GM12878 (cell line): ENCODE measurements around the gene TXNRD1. TPM values are rescaled to one million over a fixed set of nuclear protein-coding genes. Genes with fewer than 3 reads are reported as not detected.

ENCODE experiments used
- ATAC-seq: fragments of 200-7000 bp; cut with Tn5 transposase; 3 replicates; pipeline ENCODE4 v1.9.1; 2020; ENCODE audit warnings: mild to moderate bottlenecking, moderate library complexity
- BruUV-seq: library from RNA; stranded (reverse); fragments of 400-500 nt; replicated peaks from 2 replicates; lab custom pipeline; 2021; lab: Mats Ljungman, UMichigan
- CTCF ChIA-PET: fragments of 300-600 bp; sonication (Branson Sonifier 250); formaldehyde crosslinking; extraction: SDS; loops from one replicate; lab custom pipeline; 2021; ENCODE audit warnings: inconsistent platforms; lab: Yijun Ruan, JAX
- POLR2A ChIA-PET: fragments of 350-600 bp; formaldehyde crosslinking; extraction: SDS; loops from one replicate; lab custom pipeline; 2021; ENCODE audit warnings: inconsistent platforms; lab: Charles Lee
- RAD21 ChIA-PET: fragments of 300-600 bp; sonication (Branson Sonifier 250); formaldehyde crosslinking; loops from one replicate; lab custom pipeline; 2023; ENCODE audit warnings: antibody characterized with exemption; ENCODE audit not compliant: unreplicated experiment; lab: Charles Lee
- SMC1A ChIA-PET: fragments of 300-600 bp; sonication (Branson Sonifier 250); formaldehyde crosslinking; loops from one replicate; lab custom pipeline; 2023; ENCODE audit not compliant: unreplicated experiment, uncharacterized antibody; lab: Charles Lee
- DNase-seq: peaks from one replicate; pipeline ENCODE4 v3.0.0-alpha.2; 2011; ENCODE audit warnings: low read depth, low spot score
- FAIRE-seq: peaks from 3 replicates; lab custom pipeline; 2011; peaks lifted over from hg19 to GRCh38; lab: Jason Lieb, UNC
- H2AFZ ChIP-seq: 2 replicates; pipeline ENCODE4 v1.6.0; 2011; ENCODE audit warnings: low read depth, low read length, control low read depth; ENCODE audit not compliant: control insufficient read depth
- H3K27ac ChIP-seq: 2 replicates; pipeline ENCODE4 v1.5.1; 2011; ENCODE audit warnings: control low read depth; ENCODE audit not compliant: control insufficient read depth, insufficient read depth
- H3K27me3 ChIP-seq, 2 experiments: replicated peaks in 1 of 2; 2 replicates each; pipeline versions ENCODE4 v1.6.0 to v1.6.1; 2011; ENCODE audit warnings: low read length in 1 of 2; ENCODE audit not compliant: control insufficient read depth in 2 of 2, insufficient read depth in 2 of 2
- H3K36me3 ChIP-seq, 2 experiments: 2 replicates each; pipeline ENCODE4 v1.5.1; 2011; ENCODE audit warnings: low read length in 1 of 2; ENCODE audit not compliant: control insufficient read depth in 2 of 2, insufficient read depth in 2 of 2
- H3K4me1 ChIP-seq: 2 replicates; pipeline ENCODE4 v1.6.1; 2011; ENCODE audit warnings: mild to moderate bottlenecking, low read length, moderate library complexity, mixed read lengths; ENCODE audit not compliant: control insufficient read depth, insufficient read depth
- H3K4me2 ChIP-seq: 2 replicates; pipeline ENCODE4 v1.6.0; 2011; ENCODE audit warnings: control low read depth; ENCODE audit not compliant: control insufficient read depth, insufficient read depth
- H3K4me3 ChIP-seq: fragments of 200-600 bp; sonication (generic); 2 replicates; pipeline ENCODE4 v1.5.1; 2016
- H3K79me2 ChIP-seq: 2 replicates; pipeline ENCODE4 v1.6.0; 2011; ENCODE audit warnings: low read length; ENCODE audit not compliant: control insufficient read depth, insufficient read depth
- H3K9ac ChIP-seq: 2 replicates; pipeline ENCODE4 v1.8.0; 2011; ENCODE audit warnings: low read length, control low read depth, mixed read lengths; ENCODE audit not compliant: control insufficient read depth, insufficient read depth
- H3K9me3 ChIP-seq: replicated peaks from 3 replicates; pipeline ENCODE4 v1.5.1; 2011; ENCODE audit warnings: mild to moderate bottlenecking, low read length; ENCODE audit not compliant: control insufficient read depth, insufficient read depth
- H4K20me1 ChIP-seq: 2 replicates; pipeline ENCODE4 v1.6.0; 2011; ENCODE audit not compliant: control insufficient read depth, insufficient read depth
- CEBPZ ChIP-seq: fragments of 150-350 bp; IDR thresholded peaks from 2 replicates; pipeline ENCODE4 v1.6.1; 2016; ENCODE audit warnings: low read depth, low read length
- ESRRA ChIP-seq: IDR thresholded peaks from 2 replicates; pipeline ENCODE4 v1.6.1; 2012; ENCODE audit warnings: mild to moderate bottlenecking, low read length, improper control_type of control experiment
- IRF5 ChIP-seq: fragments of 450-650 bp; IDR thresholded peaks from 2 replicates; pipeline ENCODE4 v1.6.1; 2017; ENCODE audit warnings: borderline replicate concordance
- RELA ChIP-seq: fragments of 450-650 bp; IDR thresholded peaks from 2 replicates; pipeline ENCODE4 v1.8.0; 2014; ENCODE audit warnings: borderline replicate concordance; ENCODE audit not compliant: partially characterized antibody
- SPI1 ChIP-seq: IDR thresholded peaks from 2 replicates; pipeline ENCODE4 v1.6.1; 2011; ENCODE audit warnings: low read depth, mild to moderate bottlenecking, low read length, moderate library complexity, borderline replicate concordance; ENCODE audit not compliant: insufficient read depth
- SUPT20H ChIP-seq: IDR thresholded peaks from 2 replicates; pipeline ENCODE4 v1.6.1; 2011; ENCODE audit warnings: low read depth, mild to moderate bottlenecking, low read length, moderate library complexity, borderline replicate concordance; ENCODE audit not compliant: control insufficient read depth
- WGBS: methylation state at CpG from one replicate; pipeline ENCODE4 v1.1.6; 2016; ENCODE audit warnings: low lambda C conversion rate; ENCODE audit not compliant: insufficient replicate concordance, insufficient coverage; ENCODE audit errors: missing lambda C conversion rate; 5-methylcytosine and 5-hydroxymethylcytosine counted together
- in situ Hi-C: fragments of 300-500 bp; cut with MboI; formaldehyde crosslinking; loops from 9 replicates; pipeline ENCODE4 v1.14.3; 2018; ENCODE audit warnings: mixed read lengths
- intact Hi-C: fragments of 100-400 bp; cut with micrococcal nuclease; formaldehyde crosslinking; loops from one replicate; pipeline ENCODE4 v1.14.2; 2022; ENCODE audit not compliant: unreplicated experiment
- polyA plus RNA-seq, 11 experiments: library from polyadenylated mRNA; depleted of rRNA in 4 of 11; unstranded in 6 of 11; stranded (reverse) in 5 of 11; fragments of >200 nt; fragmentation: Nextera tagmentation in 4 of 11; fragmentation: Illumina TruSeq in 1 of 11; extraction: Ambion mirVana in 4 of 11; extraction: Trizol in 1 of 11; gene quantifications; 1 replicate in 1 of 11; 2 replicates in 10 of 11; pipeline versions ENCODE4 v1.2.1 to v1.2.3, GENCODE V29; 2011 to 2016; ENCODE audit warnings: inconsistent platforms in 2 of 11, missing spikeins in 2 of 11, low read depth in 1 of 11
- total RNA-seq, 4 experiments: library from RNA; depleted of rRNA in 3 of 4; stranded (reverse); fragments of >200 nt in 3 of 4; fragmentation: Illumina TruSeq in 1 of 4; extraction: Trizol in 1 of 4; gene quantifications; 2 replicates each; pipeline versions ENCODE4 v1.2.1 to v1.2.3, GENCODE V29; 2013 to 2021

TXNRD1 gene
- total and polyA plus RNA-seq, 10 of the 15 experiments (the other 5 are each of a cell fraction or from before 2014, with no cell fraction given) = 52.6 to 84.6 (median 67.8) TPM

GRCh38 chr12:104310751-104311633, 95.4 kb downstream of the TXNRD1 start:
- Histone ChIP-seq H2AFZ (no peak overlapping the region), H3K27me3 (no peaks in the 10 kb centered on the region), H3K79me2 (peaks cover 26% of the 10 kb centered on the region), H3K36me3 (peaks cover 6 to 29% of the 10 kb centered on the region in 2 experiments), H4K20me1 (no peaks in the 10 kb centered on the region), H3K4me2 (no peak overlapping the region), H3K9ac (no peak overlapping the region), H3K4me3 (no peak overlapping the region), H3K27ac (no peak overlapping the region), H3K9me3 (no peaks in the 10 kb centered on the region), H3K4me1 (no peaks in the 10 kb centered on the region)
- ATAC-seq (no peak), FAIRE-seq (no peak), DNase-seq (no peak)
- TF ChIP-seq SUPT20H = no peak
- intact Hi-C loops (no loop called here), in situ Hi-C loops (no loop called here)
- ChIA-PET POLR2A (interaction anchor here (0.7 kb wide), 1 partner anchor 41 kb away, joined by 3 read pairs; no protein-coding TSS in a partner anchor), CTCF (interaction anchor here (1.1 kb wide), 2 partner anchors 23 to 36 kb away, joined by 3 read pairs; no protein-coding TSS in a partner anchor), SMC1A (no interaction called here), RAD21 (no interaction called here)
- BruUV-seq = no TSS peak
- 70% methylated on average over 5 of the region's 5 CpGs for WGBS

- in situ Hi-C loops (no loop called here), intact Hi-C loops (no loop called here)
- no TSS peak for BruUV-seq
- WGBS = 100% methylated on average over 1 of the region's 1 CpG
- Histone ChIP-seq H2AFZ (no peak overlapping the region), H3K9me3 (no peaks in the 10 kb centered on the region), H3K36me3 (peaks cover 6 to 29% of the 10 kb centered on the region in 2 experiments), H3K27ac (no peak overlapping the region), H3K4me2 (no peak overlapping the region), H3K27me3 (no peaks in the 10 kb centered on the region), H3K79me2 (peaks cover 15% of the 10 kb centered on the region), H3K4me3 (no peak overlapping the region), H3K4me1 (no peaks in the 10 kb centered on the region), H4K20me1 (no peaks in the 10 kb centered on the region), H3K9ac (no peak overlapping the region)
- TF ChIP-seq CEBPZ = no peak
- TF ChIP-seq RELA = no peak
- no peak for TF ChIP-seq SPI1
- no peak for TF ChIP-seq ESRRA
- no peak for TF ChIP-seq IRF5
- ATAC-seq (no peak), DNase-seq (no peak), FAIRE-seq (no peak)
- ChIA-PET CTCF (interaction anchor here (1.3 kb wide), 1 partner anchor 32 kb away, joined by 4 read pairs; no protein-coding TSS in a partner anchor), RAD21 (no interaction called here), POLR2A (no interaction called here), SMC1A (interaction anchor here (1.9 kb wide), 1 partner anchor 23 kb away, joined by 4 read pairs; no protein-coding TSS in a partner anchor)
Observed at GRCh38 chr12:104312202-104312601, 96.6 kb downstream of the TXNRD1 start.
